Measurements from ENCODE around the gene CSMD2. TPM values are rescaled to one million over a fixed set of nuclear protein-coding genes. Genes with fewer than 3 reads are reported as not detected.

Gene CSMD2
- polyA plus RNA-seq, 1 of the 3 experiments (the other 2 are of a cell fraction): not detected

DNA sequence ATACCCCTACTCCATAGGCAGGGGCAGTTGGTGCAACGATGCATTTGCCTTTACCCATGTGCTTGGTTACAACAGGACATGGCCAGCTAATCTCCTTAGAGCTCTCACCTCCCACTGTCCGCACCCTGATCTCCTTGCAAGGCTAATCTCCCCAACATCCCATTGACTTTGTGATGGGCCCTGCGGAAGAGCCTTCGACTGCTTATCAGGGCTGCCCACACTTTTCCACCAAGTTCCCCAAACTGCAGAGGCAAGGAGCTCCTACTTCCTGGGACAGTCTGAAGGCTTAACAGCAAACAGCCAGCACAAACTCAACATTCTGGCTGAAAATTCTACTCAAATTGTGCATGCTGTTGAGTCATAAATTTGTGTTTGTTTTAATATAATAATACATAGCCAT lies 47.6 kb upstream of the CSMD2 start (continued):
- TF ChIP-seq USF2 (IDR thresholded peaks at IDR 0.05; ENCODE audit: borderline replicate concordance, low read depth, low read length) (no peak), FOXM1 (IDR thresholded peaks at IDR 0.05; ENCODE audit: low read depth) (no peak), RFX5 (IDR thresholded peaks at IDR 0.05; ENCODE audit: low read length) (no peak), NFIC (IDR thresholded peaks at IDR 0.05; ENCODE audit: borderline replicate concordance) (no peak), POLR2AphosphoS5 (IDR thresholded peaks at IDR 0.05; ENCODE audit: low read depth, low read length) (no peak)
- TF ChIP-seq, protein P1, sequence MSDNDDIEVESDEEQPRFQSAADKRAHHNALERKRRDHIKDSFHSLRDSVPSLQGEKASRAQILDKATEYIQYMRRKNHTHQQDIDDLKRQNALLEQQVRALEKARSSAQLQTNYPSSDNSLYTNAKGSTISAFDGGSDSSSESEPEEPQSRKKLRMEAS (IDR thresholded peaks at IDR 0.05; ENCODE audit: low read depth): no peak

DNA sequence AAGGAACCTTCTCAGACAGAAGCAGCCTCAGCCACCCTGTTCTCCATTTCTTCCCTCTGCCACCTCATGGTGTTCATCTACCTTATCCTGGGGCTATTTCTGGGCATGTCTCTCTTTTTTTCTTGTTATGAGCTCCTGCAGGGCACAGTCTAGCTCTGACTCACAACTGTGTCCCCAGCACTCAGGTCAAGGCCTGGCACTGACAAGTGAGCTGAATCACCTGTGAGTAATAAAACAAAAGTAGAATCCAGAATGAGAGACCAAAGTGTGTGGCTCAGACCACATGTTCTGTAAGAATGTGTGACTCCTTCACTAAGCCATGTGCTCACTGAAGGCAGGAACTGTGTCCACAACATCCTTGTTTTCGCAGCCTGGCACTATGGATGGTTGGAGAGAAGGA lies 34.9 kb upstream of the CSMD2 start:
- H3K4me1 ChIP-seq (ENCODE audit: control insufficient read depth in 1 of 2, insufficient read depth in 2 of 2, low read depth in 1 of 2, low read length in 1 of 2): no peaks in the 10 kb centered on the region
- ChIA-PET CTCF (no interaction called here), POLR2A (no interaction called here)
- no peak overlapping the region for H3K27ac ChIP-seq (ENCODE audit: low read depth in 2 of 2, low read length in 1 of 2)
- no peaks in the 10 kb centered on the region for H3F3A ChIP-seq (replicated peaks; ENCODE audit: insufficient read depth)
- H3K9me3 ChIP-seq: no peaks in the 10 kb centered on the region
- H3K9me2 ChIP-seq: no peaks in the 10 kb centered on the region
- no peaks in the 10 kb centered on the region for H3K27me3 ChIP-seq (ENCODE audit: insufficient read depth)
- H3K4me3 ChIP-seq (ENCODE audit: low read depth in 2 of 2, low read length in 1 of 2): no peak overlapping the region
- no peak overlapping the region for H2AFZ ChIP-seq (ENCODE audit: low read depth)
- no peak for TF ChIP-seq IRF3 (IDR thresholded peaks at IDR 0.05; ENCODE audit: low read depth, low read length)
- TF ChIP-seq EZH2phosphoT487 (IDR thresholded peaks at IDR 0.05; ENCODE audit: borderline replicate concordance, low read depth): no peak
- TF ChIP-seq ZBTB33 (IDR thresholded peaks at IDR 0.05; ENCODE audit: borderline replicate concordance, low read depth): no peak
- TF ChIP-seq RAD21 (IDR thresholded peaks at IDR 0.05; ENCODE audit: low read length): no peak
- no peak for TF ChIP-seq RCOR1 (IDR thresholded peaks at IDR 0.05; ENCODE audit: low read length)
- TF ChIP-seq EP300 (IDR thresholded peaks at IDR 0.05; ENCODE audit: borderline replicate concordance in 1 of 2, low read depth in 1 of 2, low read length in 1 of 2): no peak
- TF ChIP-seq GABPA (IDR thresholded peaks at IDR 0.05; ENCODE audit: low read depth): no peak
- TF ChIP-seq SMC3 (IDR thresholded peaks at IDR 0.05; ENCODE audit: low read depth, low read length): no peak
- TF ChIP-seq USF2 (IDR thresholded peaks at IDR 0.05; ENCODE audit: borderline replicate concordance, low read depth, low read length): no peak
- no peak for TF ChIP-seq TAF1 (IDR thresholded peaks at IDR 0.05; ENCODE audit: borderline replicate concordance, low read depth, low read length)
- TF ChIP-seq JUND (IDR thresholded peaks at IDR 0.05): no peak
- no peak for TF ChIP-seq SIN3A (IDR thresholded peaks at IDR 0.05; ENCODE audit: borderline replicate concordance, low read depth, low read length)
- TF ChIP-seq TCF12 (IDR thresholded peaks at IDR 0.05): no peak
- TF ChIP-seq GATA2 (CRISPR knock-in tag; IDR thresholded peaks at IDR 0.05): no peak
- no peak for TF ChIP-seq MEF2A (IDR thresholded peaks at IDR 0.05; ENCODE audit: borderline replicate concordance, low read depth)
- TF ChIP-seq CHD2 (IDR thresholded peaks at IDR 0.05; ENCODE audit: low read length, partially characterized antibody): no peak
- TF ChIP-seq, protein P2, sequence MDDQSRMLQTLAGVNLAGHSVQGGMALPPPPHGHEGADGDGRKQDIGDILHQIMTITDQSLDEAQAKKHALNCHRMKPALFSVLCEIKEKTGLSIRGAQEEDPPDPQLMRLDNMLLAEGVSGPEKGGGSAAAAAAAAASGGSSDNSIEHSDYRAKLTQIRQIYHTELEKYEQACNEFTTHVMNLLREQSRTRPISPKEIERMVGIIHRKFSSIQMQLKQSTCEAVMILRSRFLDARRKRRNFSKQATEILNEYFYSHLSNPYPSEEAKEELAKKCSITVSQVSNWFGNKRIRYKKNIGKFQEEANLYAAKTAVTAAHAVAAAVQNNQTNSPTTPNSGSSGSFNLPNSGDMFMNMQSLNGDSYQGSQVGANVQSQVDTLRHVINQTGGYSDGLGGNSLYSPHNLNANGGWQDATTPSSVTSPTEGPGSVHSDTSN (IDR thresholded peaks at IDR 0.05): no peak
- no peak for TF ChIP-seq NRF1 (IDR thresholded peaks at IDR 0.05; ENCODE audit: low read depth, low read length)
- no peak overlapping the region for H3K4me2 ChIP-seq
- WGBS (ENCODE audit: low lambda C conversion rate): 3% methylated on average over 1 of the region's 1 CpG
- no peaks in the 10 kb centered on the region for H3K36me3 ChIP-seq (replicated peaks in 1 of 2; ENCODE audit: control insufficient read depth in 1 of 2, insufficient read depth in 2 of 2, low read length in 1 of 2)
- H3K9ac ChIP-seq: no peak overlapping the region
- H4K20me1 ChIP-seq (ENCODE audit: insufficient read depth): no peaks in the 10 kb centered on the region
- no peak for DNase-seq
- no peaks in the 10 kb centered on the region for H3K79me2 ChIP-seq (ENCODE audit: insufficient read depth)
